Stimulated activated CD8-positive, alpha-beta memory T cell treated with anti-CD3 and anti-CD28 coated beads, Interleukin-15, amount 100 ng/mL, for 24 hours (primary cell): ENCODE results near the gene INHBE.
"Not testable (repeated sequence)": the region's sequence is repeated elsewhere in the genome, so short reads cannot be mapped to it uniquely, and the experiment has no call there.

Experiments used
- DNase-seq: peaks from one replicate; pipeline ENCODE4 v3.0.0-alpha.2; 2020; ENCODE audit warnings: low read depth

Gene INHBE, protein sequence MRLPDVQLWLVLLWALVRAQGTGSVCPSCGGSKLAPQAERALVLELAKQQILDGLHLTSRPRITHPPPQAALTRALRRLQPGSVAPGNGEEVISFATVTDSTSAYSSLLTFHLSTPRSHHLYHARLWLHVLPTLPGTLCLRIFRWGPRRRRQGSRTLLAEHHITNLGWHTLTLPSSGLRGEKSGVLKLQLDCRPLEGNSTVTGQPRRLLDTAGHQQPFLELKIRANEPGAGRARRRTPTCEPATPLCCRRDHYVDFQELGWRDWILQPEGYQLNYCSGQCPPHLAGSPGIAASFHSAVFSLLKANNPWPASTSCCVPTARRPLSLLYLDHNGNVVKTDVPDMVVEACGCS

GRCh38 chr12:57454566-57455373 is at the start of gene INHBE:
INHBE (plus strand) TSS chr12:57455307; CDS start chr12:57455537, 230 bp downstream.
- DNase-seq = no peak

- no peak for DNase-seq
Measured at GRCh38 chr12:57410534-57410933, 44.6 kb upstream of the INHBE start.

GRCh38 chr12:57414160-57414559 is 40.9 kb upstream of the INHBE start:
- not testable (repeated sequence) for DNase-seq

DNA sequence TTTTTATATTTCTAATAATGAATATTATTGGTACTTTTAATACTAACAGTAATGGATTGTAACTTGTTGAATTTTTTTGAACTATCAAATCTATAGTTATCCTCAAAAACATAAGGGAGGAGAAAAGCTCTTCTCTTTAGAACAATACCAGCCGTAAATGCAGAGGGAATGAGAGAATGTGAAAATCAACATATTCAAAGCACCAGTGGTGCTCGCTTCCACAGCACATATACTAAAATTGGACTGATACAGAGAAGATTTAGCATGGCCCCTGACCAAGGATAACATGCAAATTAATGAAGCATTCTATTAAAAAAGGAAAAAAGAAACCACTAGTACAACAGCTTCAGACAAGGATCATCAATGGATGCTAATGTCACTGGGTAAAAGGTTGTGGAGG is 40.0 kb upstream of the INHBE start:
- no peak for DNase-seq

GRCh38 chr12:57416039-57416996 is 38.8 kb upstream of the INHBE start:
- no peak for DNase-seq

GRCh38 chr12:57418255-57418654 is 36.9 kb upstream of the INHBE start:
- DNase-seq = no peak

GRCh38 chr12:57419495-57419894 is 35.6 kb upstream of the INHBE start:
- no peak for DNase-seq

- no peak for DNase-seq
Measured at GRCh38 chr12:57420482-57420881, 34.6 kb upstream of the INHBE start.

DNA sequence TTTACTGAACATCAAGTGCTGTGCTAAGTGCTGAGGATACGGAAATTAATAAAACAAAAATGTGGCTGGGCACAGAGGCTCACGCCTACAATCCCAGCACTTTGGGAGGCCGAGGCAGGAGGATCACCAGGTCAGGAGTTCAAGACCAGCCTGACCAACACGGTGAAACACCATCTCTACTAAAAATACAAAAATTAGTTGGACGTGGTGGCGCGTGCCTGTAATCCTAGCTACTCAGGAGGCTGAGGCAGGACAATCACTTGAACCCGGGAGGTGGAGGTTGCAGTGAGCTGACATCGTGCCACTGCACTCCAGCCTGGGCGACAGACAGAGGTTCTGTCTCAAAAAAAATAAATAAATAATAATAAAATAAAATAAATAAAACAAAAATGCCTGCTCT is 28.2 kb upstream of the INHBE start:
- DNase-seq = not testable (repeated sequence)

DNA sequence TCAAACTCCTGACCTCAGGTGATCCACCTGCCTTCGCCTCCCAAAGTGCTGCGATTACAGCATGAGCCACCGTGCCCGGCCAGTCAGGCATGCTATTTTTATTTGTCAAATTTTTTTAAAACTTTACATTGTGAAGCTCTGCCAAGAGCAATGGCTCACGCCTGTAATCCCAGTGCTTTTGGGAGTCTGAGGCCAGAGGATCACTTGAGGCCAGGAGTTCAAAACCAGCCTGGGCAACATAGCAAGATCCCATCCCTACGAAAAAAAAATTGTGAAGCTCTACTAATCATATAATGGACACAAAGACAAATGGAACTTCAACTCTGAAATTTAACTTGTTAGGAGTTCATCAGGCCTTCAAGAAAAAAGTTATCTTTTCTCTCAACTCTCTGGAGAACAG is 26.1 kb upstream of the INHBE start:
- DNase-seq = no peak

DNA sequence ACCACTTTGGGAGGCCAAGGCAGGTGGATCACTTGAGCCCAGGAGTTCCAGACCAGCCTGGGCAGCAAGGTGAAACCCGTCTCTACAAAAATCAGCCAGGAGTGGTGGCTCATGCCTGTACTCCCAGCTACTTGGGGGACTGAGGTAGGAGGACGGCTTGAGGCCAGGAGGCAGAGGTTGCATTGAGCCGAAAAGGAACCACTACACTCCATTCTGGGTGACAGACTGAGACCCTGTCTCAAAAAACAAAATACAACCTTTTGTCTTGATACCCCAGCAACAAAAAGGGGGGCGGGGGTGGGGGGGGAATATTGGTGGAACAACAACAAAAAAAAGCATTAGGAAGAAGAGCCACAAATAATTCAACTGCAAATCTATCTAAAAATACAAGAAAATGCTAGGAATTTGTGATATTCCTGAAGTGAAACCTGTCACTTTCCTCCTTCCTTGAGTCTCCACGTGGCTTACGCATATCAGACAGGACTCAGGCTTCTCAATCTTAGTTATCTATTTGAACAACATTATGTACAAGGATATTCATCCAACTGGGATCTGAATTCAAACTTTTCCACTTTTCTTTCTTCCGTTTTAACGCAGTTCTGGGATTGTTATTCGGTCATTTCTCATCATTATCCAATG is 25.5 kb upstream of the INHBE start:
- DNase-seq = no peak

DNA sequence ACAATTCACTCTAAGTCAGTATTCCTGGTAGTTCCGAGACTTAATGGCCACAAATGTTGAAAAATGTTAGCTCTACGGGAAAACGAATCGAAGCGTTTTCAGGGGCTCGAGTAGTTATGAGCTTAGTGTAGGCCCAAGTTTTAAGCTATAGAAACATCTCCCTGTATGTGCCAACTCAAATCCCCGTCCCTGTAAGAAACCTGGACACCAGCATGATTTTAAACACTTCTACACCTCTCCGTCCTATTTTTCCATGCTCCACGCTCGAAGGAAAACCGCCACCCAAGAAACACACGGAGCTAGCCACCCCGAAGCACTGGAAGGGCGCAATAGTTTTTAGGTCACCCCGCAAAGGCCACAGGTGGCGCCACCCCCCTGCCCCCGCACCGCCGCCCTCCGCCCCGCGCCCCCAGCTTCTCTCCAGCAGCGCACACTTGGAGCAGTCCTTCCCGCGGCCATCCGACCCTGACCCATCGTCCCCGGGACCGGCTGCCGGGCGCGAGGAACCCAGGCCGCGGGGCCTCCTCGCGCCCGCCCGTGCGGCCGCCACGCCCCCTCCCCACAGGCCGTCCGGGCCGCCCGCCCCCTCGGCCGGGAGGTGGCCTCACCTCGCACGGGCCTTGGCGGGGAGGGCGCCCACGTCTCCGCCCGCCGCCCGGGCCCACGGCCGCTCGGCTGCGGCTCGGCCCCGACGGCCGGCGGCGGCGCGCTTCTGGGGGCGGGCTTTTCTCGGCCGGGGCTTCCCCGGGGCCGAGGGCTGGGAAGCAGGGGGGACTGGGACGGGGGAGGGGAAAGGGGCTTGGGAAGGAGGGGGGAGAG is 24.8 kb upstream of the INHBE start:
- DNase-seq = peak; percentile 21

DNA sequence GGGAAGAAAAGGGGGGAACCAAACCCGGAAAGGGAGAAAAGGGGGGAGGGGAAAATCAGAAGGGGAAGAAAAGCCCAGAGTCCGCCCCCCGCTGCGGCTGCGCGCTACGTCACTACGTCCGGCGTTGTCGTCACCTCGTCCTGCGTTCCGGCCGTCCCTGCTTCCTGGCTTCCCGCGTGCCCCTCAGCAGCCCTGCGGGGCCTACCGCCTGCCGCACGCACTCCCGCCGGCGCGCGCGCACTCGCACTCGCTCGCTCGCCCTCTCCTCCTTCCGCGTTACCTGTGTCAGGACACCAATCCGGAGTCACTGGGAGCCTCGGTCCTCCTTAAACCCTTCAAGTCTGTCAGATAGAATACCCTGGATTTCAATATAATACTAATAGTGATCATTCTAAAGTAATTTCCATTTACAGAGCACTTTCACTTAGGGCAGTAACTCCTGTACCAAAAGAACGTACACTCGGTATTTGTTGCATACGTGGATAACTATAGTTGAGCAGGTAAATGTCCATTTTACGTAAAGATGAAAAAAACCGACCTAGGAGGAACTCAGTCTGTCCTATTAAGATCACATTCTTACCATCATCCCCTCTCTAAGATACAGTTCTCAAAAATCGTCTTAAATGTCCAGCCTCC is 24.1 kb upstream of the INHBE start, which contains the start of gene R3HDM2:
TSS of gene R3HDM2 (minus strand) at position 113 of the 636 bp plus-strand sequence. CDS start 120,615 bp downstream, outside the sequence.
- DNase-seq = peak; percentile 92

DNA sequence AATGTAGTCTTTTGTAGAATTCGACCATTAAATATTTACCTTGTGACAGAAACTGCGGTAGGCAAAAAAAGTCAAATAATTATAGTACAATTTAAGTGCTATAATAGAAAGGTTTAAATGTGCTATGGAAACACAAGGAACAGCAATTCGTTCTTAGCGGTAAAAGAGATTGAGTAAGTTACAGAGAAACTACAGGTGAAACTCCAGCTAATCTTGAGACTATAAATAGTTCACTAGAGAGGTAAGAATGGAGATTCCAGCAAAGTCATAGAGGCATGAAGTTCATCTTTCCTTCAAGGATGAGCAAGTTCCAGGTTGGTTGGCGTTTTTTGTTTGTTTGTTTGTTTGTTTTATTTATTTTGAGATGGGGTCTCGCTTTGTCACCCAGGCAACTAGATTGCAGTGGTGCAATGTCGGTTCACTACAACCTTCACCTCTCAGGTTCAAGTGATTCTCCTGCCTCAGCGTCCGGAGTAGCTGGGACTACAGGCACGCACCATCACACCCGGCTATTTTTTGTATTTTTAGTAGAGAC is 23.4 kb upstream of the INHBE start:
- DNase-seq = no peak

- DNase-seq = no peak
Measured at GRCh38 chr12:57433370-57433769, 21.7 kb upstream of the INHBE start.

- DNase-seq = no peak
Measured at GRCh38 chr12:57434517-57435223, 20.4 kb upstream of the INHBE start, which contains the start of gene INHBC. INHBC (plus strand) TSS chr12:57434784; CDS start chr12:57434887, 103 bp downstream.

DNA sequence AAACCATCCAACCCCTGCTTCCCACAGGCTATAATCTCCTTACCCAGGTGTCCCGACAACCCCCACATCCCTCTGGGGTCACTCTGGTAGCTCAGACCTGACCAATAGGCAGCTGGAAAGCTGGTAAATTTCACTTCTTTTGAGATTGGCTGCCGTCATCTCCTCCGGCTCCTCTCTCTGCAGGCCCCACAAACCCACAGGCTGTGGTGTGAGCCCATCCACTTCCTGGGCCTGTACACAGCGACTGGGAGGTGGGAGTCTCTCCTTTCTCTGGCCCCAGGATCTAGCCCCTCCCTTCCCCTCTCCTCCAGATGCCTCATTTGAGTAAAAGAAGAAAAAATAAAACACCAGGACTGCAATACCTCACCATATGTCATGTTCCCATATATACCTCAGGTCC is 19.8 kb upstream of the INHBE start:
- no peak for DNase-seq

DNA sequence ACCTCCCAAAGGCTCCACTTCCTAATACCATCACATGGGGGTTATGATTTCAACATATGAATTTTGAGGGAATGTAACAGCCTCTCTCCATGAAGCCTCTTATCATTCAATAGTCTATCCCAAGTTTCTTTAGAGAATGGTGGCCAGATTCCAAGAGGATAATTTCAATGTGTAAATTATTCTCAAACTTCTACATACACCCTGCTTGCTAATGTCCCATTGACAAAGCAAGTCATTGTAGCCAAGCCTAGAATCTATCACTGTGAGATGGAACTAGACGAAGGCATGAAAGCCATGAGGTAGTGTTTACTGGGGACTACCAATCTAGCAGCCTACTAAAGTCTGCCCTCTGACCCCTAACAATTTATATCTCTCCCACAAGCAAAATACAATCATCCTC is 16.7 kb upstream of the INHBE start:
- DNase-seq = no peak

GRCh38 chr12:57439762-57440266 is 15.3 kb upstream of the INHBE start:
- no peak for DNase-seq
